ENCODE results near the gene GAREM1. TPM values are rescaled to one million over a fixed set of nuclear protein-coding genes. Genes with fewer than 3 reads are reported as not detected.

The GAREM1 gene
- total RNA-seq, 1 experiment from 2014 or later: 4.7 TPM

DNA sequence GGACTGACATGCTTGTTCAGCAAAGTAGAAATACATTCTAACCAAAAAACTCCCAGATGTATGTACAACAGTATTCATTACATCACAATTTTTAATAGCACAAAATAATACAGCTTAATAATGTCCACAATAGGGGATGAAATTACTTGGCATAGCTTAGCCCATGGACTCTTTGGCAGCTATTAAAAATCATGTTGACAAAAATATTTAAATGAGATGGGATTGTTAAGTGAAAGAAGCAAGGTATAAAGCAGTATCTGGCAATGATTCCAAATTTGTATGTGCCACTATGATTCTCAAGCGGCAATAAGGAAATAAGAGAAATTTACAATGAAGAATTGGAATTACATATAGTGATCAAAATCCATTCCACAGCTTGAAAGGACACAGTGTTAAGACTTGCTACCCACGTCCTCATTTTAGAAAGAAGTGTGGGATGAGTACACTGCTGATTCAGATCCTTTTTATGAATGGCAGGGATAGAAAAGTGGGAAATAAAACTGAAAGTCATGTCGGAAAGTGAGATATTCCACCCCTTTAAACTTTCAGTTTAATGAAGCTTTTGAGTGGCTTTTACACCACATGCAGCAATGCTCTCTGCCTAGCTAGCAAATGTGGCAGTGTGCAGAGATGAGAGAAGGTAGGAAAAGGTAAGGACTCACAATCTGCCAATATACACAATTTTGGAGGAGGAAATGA, 2.4 kb downstream of the GAREM1 start:
- ATAC-seq (no peak), DNase-seq (ENCODE audit: low read depth, low spot score) (no peak)
- no peaks in the 10 kb centered on the region for H3K36me3 ChIP-seq (ENCODE audit: control insufficient read depth, insufficient read depth, low read length)
- ChIA-PET POLR2A (no interaction called here), CTCF (interaction anchor here (0.5 to 1.2 kb wide), 2 partner anchors 196 to 310 kb away, joined by 4 read pairs; no protein-coding TSS in a partner anchor)
- intact Hi-C loops (cut with micrococcal nuclease; ENCODE audit: unreplicated experiment): loop anchor here (10.0 kb wide), 1 partner anchor 303 kb away; no protein-coding TSS in a partner anchor
- H3K4me1 ChIP-seq (ENCODE audit: control insufficient read depth, insufficient read depth, low read length): peaks cover 8% of the 10 kb centered on the region
- in situ Hi-C loops (cut with HindIII; ENCODE audit: low pct_unique_long_range_greater_than_20kb, low sequenced_read_pairs): no loop called here
- peak overlapping the region; percentile 11 to 67; a peak in 3 of 4 replicates for H3K4me3 ChIP-seq (ENCODE audit: low read depth in 2 of 2, low read length in 2 of 2)
- BruUV-seq (replicated peaks): no TSS peak
- H3K9me3 ChIP-seq (ENCODE audit: control insufficient read depth, insufficient read depth, low read depth, low read length): no peaks in the 10 kb centered on the region
- TF ChIP-seq POLR2AphosphoS5 (IDR thresholded peaks at IDR 0.05; ENCODE audit: low read depth, low read length) (no peak), SIN3A (IDR thresholded peaks at IDR 0.05; ENCODE audit: borderline replicate concordance, insufficient read depth, low read depth, low read length) (no peak), TCF7L2 (IDR thresholded peaks at IDR 0.05; ENCODE audit: low read depth, low read length) (no peak)
- TF ChIP-seq, protein P1, sequence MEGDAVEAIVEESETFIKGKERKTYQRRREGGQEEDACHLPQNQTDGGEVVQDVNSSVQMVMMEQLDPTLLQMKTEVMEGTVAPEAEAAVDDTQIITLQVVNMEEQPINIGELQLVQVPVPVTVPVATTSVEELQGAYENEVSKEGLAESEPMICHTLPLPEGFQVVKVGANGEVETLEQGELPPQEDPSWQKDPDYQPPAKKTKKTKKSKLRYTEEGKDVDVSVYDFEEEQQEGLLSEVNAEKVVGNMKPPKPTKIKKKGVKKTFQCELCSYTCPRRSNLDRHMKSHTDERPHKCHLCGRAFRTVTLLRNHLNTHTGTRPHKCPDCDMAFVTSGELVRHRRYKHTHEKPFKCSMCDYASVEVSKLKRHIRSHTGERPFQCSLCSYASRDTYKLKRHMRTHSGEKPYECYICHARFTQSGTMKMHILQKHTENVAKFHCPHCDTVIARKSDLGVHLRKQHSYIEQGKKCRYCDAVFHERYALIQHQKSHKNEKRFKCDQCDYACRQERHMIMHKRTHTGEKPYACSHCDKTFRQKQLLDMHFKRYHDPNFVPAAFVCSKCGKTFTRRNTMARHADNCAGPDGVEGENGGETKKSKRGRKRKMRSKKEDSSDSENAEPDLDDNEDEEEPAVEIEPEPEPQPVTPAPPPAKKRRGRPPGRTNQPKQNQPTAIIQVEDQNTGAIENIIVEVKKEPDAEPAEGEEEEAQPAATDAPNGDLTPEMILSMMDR (IDR thresholded peaks at IDR 0.05): no peak
- TF ChIP-seq, protein P2, sequence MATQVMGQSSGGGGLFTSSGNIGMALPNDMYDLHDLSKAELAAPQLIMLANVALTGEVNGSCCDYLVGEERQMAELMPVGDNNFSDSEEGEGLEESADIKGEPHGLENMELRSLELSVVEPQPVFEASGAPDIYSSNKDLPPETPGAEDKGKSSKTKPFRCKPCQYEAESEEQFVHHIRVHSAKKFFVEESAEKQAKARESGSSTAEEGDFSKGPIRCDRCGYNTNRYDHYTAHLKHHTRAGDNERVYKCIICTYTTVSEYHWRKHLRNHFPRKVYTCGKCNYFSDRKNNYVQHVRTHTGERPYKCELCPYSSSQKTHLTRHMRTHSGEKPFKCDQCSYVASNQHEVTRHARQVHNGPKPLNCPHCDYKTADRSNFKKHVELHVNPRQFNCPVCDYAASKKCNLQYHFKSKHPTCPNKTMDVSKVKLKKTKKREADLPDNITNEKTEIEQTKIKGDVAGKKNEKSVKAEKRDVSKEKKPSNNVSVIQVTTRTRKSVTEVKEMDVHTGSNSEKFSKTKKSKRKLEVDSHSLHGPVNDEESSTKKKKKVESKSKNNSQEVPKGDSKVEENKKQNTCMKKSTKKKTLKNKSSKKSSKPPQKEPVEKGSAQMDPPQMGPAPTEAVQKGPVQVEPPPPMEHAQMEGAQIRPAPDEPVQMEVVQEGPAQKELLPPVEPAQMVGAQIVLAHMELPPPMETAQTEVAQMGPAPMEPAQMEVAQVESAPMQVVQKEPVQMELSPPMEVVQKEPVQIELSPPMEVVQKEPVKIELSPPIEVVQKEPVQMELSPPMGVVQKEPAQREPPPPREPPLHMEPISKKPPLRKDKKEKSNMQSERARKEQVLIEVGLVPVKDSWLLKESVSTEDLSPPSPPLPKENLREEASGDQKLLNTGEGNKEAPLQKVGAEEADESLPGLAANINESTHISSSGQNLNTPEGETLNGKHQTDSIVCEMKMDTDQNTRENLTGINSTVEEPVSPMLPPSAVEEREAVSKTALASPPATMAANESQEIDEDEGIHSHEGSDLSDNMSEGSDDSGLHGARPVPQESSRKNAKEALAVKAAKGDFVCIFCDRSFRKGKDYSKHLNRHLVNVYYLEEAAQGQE (IDR thresholded peaks at IDR 0.05; ENCODE audit: insufficient read depth in 1 of 2, low read depth in 2 of 2, low read length in 1 of 2): no peak
- H3K27ac ChIP-seq (ENCODE audit: low read length): 0 out of 2 replicates have a peak overlapping the region, but pooled peaks have one; percentile 17
- no peaks in the 10 kb centered on the region for H3K27me3 ChIP-seq (ENCODE audit: control insufficient read depth, insufficient read depth, low read length)

DNA sequence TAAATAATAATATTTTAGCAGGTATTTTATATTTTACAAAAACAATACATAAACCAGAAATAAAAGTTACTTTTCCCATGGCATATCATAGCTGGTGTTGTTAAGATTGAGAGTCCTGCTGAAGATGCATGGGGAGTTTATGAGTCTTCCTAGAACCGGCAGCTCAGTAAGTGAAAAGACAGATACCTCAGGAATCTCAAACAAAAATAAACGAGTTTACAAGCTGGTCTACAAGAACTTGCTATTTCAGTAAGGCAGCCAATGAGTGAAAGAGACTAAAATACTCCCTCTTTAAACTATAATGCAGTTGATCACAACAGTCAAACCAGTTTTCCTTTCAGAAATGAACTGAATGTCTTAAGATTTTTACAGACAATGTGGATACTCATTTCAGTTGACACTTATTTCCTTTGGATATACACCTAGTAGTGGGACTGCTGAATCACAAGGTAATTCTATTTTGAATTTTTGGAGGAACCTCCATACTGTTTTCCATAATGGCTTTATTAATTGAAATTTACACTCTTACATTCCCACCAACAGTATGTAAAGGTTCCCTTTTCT, 8.9 kb downstream of the GAREM1 start:
- Histone ChIP-seq H3K27me3 (ENCODE audit: control insufficient read depth, insufficient read depth, low read length) (no peaks in the 10 kb centered on the region), H3K36me3 (ENCODE audit: control insufficient read depth, insufficient read depth, low read length) (no peaks in the 10 kb centered on the region), H3K4me3 (ENCODE audit: low read depth in 2 of 2, low read length in 2 of 2) (no peak overlapping the region), H3K9me3 (ENCODE audit: control insufficient read depth, insufficient read depth, low read depth, low read length) (no peaks in the 10 kb centered on the region), H3K4me1 (ENCODE audit: control insufficient read depth, insufficient read depth, low read length) (no peaks in the 10 kb centered on the region), H3K27ac (ENCODE audit: low read length) (no peak overlapping the region)
- DNase-seq (ENCODE audit: low read depth, low spot score) (no peak), ATAC-seq (no peak)
- intact Hi-C loops (cut with micrococcal nuclease; ENCODE audit: unreplicated experiment) (loop anchor here (10.0 kb wide), 1 partner anchor 297 kb away; no protein-coding TSS in a partner anchor), in situ Hi-C loops (cut with HindIII; ENCODE audit: low pct_unique_long_range_greater_than_20kb, low sequenced_read_pairs) (no loop called here)
- BruUV-seq (replicated peaks): no TSS peak
- POLR2A ChIA-PET: no interaction called here
- CTCF ChIA-PET: interaction anchor here (0.6 kb wide), 1 partner anchor 371 kb away, joined by 4 read pairs; no protein-coding TSS in a partner anchor
- TF ChIP-seq TCF7L2 (IDR thresholded peaks at IDR 0.05; ENCODE audit: low read depth, low read length) (no peak), POLR2AphosphoS5 (IDR thresholded peaks at IDR 0.05; ENCODE audit: low read depth, low read length) (no peak), SIN3A (IDR thresholded peaks at IDR 0.05; ENCODE audit: borderline replicate concordance, insufficient read depth, low read depth, low read length) (no peak)
- TF ChIP-seq, protein P2 (IDR thresholded peaks at IDR 0.05; ENCODE audit: insufficient read depth in 1 of 2, low read depth in 2 of 2, low read length in 1 of 2): no peak
- TF ChIP-seq, protein P1 (IDR thresholded peaks at IDR 0.05): no peak

Data from Panc1 (cell line).